Ascending aorta (tissue), 2 donors: ENCODE measurements around the gene MIDN. TPM values are rescaled to one million over a fixed set of nuclear protein-coding genes. Genes with fewer than 3 reads are reported as not detected.

Experiments used
- DNase-seq, 2 donors: peaks; one replicate each; pipeline ENCODE4 v3.0.0-alpha.2; 2019; ENCODE audit warnings: low spot score in 2 of 2
- H3K27ac ChIP-seq, 2 donors: fragments of 200-600 bp; sonication (generic); one replicate each; pipeline ENCODE4 v1.5.1; 2016 to 2017; ENCODE audit warnings: mild to moderate bottlenecking in 1 of 2
- H3K27me3 ChIP-seq: fragments of 200-600 bp; sonication (generic); one replicate; pipeline ENCODE4 v1.5.1; 2017
- H3K36me3 ChIP-seq, 2 donors: fragments of 200-600 bp; sonication (generic); one replicate each; pipeline ENCODE4 v1.5.1; 2016
- H3K4me1 ChIP-seq, 2 donors: fragments of 200-600 bp; sonication (generic); one replicate each; pipeline ENCODE4 v1.5.1; 2016 to 2017; ENCODE audit warnings: mild to moderate bottlenecking in 1 of 2
- H3K4me3 ChIP-seq, 2 donors: fragments of 200-600 bp; sonication (generic); one replicate each; pipeline ENCODE4 v1.5.1; 2016 to 2017; ENCODE audit warnings: mild to moderate bottlenecking in 1 of 2
- H3K9me3 ChIP-seq, 2 donors: fragments of 200-600 bp; sonication (generic); one replicate each; pipeline ENCODE4 v1.5.1; 2016
- CTCF ChIP-seq, 3 experiments: fragments of 200-600 bp in 2 of 3; fragments of 450-650 bp in 1 of 3; sonication (generic) in 2 of 3; IDR thresholded peaks; one replicate each; pipeline ENCODE4 v1.5.1; 2016 to 2019; ENCODE audit warnings: antibody characterized with exemption in 3 of 3, mild to moderate bottlenecking in 1 of 3, moderate library complexity in 1 of 3
- intact Hi-C: fragments of 100-400 bp; cut with DNase I; formaldehyde crosslinking; loops from one replicate; pipeline ENCODE4 v1.15.1; 2023
- total RNA-seq: library from RNA; depleted of rRNA; stranded (reverse); fragments of >200 nt; gene quantifications from one replicate; pipeline ENCODE4 v1.1.0, GENCODE V29; 2016

MIDN gene
- total RNA-seq, 1 donor from 2014 or later = 307 TPM

DNA sequence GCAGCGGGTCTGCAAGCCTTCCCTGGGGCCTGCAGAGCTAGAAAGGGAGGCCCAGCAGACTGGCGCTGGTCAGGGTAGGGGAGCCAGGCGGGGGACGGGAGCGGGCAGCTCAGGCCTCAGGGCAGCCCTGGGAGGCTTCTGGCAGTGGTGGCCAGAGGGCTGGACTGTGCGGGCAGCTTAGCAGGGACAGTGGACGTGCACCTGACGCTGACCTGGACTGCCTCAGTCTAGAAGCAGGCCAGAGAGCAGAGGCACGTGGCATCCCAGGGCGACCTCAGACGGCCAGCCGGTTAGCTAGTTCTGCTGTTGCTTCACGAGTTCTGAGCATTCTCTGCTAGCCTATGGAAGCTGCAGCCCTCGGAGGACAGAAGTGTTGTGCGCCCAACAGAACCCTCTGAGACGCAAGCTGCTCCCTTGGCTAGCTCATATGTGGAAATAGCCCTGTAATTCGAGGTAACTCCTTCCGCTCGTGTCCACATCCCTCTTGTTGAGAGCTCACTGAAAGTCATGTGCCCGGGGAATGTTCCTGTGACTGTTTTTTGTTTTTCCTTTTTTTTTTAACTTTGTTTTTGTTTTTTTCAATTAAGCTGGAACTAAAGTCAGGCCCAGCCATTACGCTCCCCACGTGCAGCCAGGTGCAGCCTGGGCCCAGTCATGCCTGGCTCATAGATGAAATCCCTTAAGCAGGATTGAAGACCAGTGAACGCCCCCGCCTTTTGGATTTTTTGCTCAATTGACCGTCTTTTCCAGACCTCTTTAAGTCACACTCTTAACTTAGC, 25.1 kb downstream of the MIDN start:
- Histone ChIP-seq H3K9me3 (no peaks in the 10 kb centered on the region), H3K27me3 (no peaks in the 10 kb centered on the region), H3K4me3 (no peak overlapping the region), H3K4me1 (peaks cover 35 to 59% of the 10 kb centered on the region in 2 donors), H3K27ac (peak overlapping the region in 1 of 2 donors; percentile 99), H3K36me3 (peaks cover 43 to 52% of the 10 kb centered on the region in 2 donors)
- DNase-seq = no peak
- TF ChIP-seq CTCF (IDR thresholded peaks at IDR 0.05) = no peak
- intact Hi-C loops = no loop called here

DNA sequence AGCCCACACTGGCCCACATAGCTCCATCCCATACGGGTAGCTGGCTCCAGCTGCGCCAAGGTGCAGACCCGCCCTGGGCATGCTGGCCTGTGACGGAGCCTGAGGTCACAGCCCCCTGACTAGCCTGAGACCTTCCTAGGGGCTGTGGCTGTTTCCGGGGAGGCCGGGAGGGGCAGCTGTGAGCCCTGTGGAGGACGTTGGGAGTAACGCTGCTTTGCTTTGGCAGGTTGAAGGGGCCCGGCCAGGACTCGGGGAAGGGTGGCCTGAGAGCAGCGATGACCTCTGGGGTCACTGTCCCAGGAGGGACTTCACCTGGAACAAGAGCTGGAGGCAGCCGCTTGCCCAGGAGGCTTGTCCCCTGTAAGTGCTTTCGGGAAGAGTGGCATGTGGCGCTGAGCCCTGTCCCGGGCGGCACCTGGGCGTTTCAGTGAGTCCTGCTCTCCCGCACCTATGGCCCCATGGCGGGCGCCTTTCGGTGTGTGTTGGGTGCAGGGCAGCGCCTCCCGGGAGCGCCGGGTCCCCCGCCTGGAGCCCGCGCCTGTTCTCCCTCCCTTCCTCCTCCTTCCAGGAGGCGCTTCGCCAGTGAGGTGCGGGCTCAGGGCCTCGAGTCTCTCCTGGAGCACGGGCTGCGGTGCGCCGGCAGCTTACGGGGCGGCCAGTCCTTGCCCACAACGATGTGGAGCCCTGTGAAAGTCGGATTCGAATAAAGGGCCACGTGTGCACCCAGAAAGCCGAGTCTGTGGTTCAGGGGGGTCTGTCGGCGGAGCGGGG, 25.9 kb downstream of the MIDN start:
- no peak for DNase-seq
- H3K4me3 ChIP-seq = peak overlapping the region; percentile 79 to 86
- H3K9me3 ChIP-seq = no peaks in the 10 kb centered on the region
- no peak for TF ChIP-seq CTCF (IDR thresholded peaks at IDR 0.05)
- no peaks in the 10 kb centered on the region for H3K27me3 ChIP-seq
- peaks cover 33 to 55% of the 10 kb centered on the region in 2 donors for H3K4me1 ChIP-seq
- H3K36me3 ChIP-seq = peaks cover 49 to 57% of the 10 kb centered on the region in 2 donors
- intact Hi-C loops = no loop called here
- H3K27ac ChIP-seq = peak overlapping the region; percentile 94 to 99

DNA sequence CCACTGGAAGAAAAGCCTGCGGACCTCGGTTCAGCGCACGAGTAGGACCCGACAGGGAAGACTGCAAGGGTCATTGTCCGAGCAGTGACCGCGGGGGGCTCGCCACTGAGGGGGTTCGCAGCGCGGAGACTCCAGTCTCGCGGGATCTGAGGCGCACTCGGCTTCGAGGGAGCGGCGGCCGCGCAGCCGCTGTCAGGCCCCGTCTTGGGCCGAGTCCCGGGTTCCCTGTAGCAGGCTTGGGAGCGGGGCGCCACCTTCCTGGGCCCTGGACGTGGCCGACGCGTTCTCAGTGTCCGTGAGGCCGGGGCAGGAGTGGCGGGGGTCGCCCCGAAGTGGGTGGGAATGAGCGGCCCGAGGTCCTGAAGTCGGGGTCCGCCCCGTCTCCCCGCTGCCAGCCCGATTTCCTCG, 26.5 kb downstream of the MIDN start:
- no peak for DNase-seq
- Histone ChIP-seq H3K9me3 (no peaks in the 10 kb centered on the region), H3K27me3 (no peaks in the 10 kb centered on the region), H3K27ac (peak overlapping the region; percentile 94 to 99), H3K4me1 (peaks cover 33 to 55% of the 10 kb centered on the region in 2 donors), H3K4me3 (peak overlapping the region; percentile 79 to 86), H3K36me3 (peaks cover 49 to 59% of the 10 kb centered on the region in 2 donors)
- no peak for TF ChIP-seq CTCF (IDR thresholded peaks at IDR 0.05)
- intact Hi-C loops = loop anchor here (5.0 kb wide), 1 partner anchor 217 kb away; the partner anchor contains the start of genes PCSK4 and REEP6

GRCh38 chr19:1275260-1275975, 27.0 kb downstream of the MIDN start, which contains the start of gene FAM174C:
Gene FAM174C, plus strand, starts transcription at chr19:1275530. Its CDS starts 20 bp downstream, at chr19:1275550.
- intact Hi-C loops = loop anchor here (5.0 kb wide), 1 partner anchor 217 kb away; the partner anchor contains the start of genes PCSK4 and REEP6
- DNase-seq = peak; percentile 75 to 96

More at GRCh38 chr19:1275260-1275975, 27.0 kb downstream of the MIDN start, which contains the start of gene FAM174C:
- Histone ChIP-seq H3K36me3 (peaks cover 49 to 59% of the 10 kb centered on the region in 2 donors), H3K4me3 (peak within 1 kb of the TSS; percentile 79 to 86), H3K9me3 (no peaks in the 10 kb centered on the region), H3K4me1 (peaks cover 32 to 51% of the 10 kb centered on the region in 2 donors), H3K27me3 (no peaks in the 10 kb centered on the region), H3K27ac (peak within 1 kb of the TSS; percentile 94 to 99)
- no peak for TF ChIP-seq CTCF (IDR thresholded peaks at IDR 0.05)
